G401 (cell line): ENCODE data around the gene PNMA6A. TPM values are rescaled to one million over a fixed set of nuclear protein-coding genes. Genes with fewer than 3 reads are reported as not detected.
"Not testable (repeated sequence)": the region's sequence is repeated elsewhere in the genome, so short reads cannot be mapped to it uniquely, and the experiment has no call there.

Experiments
- DNase-seq: peaks from one replicate; pipeline ENCODE4 v3.0.0-alpha.2; 2015; ENCODE audit warnings: low spot score
- in situ Hi-C: cut with HindIII; loops from 2 replicates; pipeline ENCODE4 v1.10.0; 2016; ENCODE audit warnings: low sequenced_read_pairs, mixed read lengths
- total RNA-seq: library from RNA; depleted of rRNA; stranded (reverse); fragments of >200 nt; shearing (Covaris generic); gene quantifications from 2 replicates; pipeline ENCODE4 v1.2.3, GENCODE V29; 2014; rRNA removed

Gene PNMA6A
- 9.1 and 15.1 TPM in 2 replicates for total RNA-seq

DNA sequence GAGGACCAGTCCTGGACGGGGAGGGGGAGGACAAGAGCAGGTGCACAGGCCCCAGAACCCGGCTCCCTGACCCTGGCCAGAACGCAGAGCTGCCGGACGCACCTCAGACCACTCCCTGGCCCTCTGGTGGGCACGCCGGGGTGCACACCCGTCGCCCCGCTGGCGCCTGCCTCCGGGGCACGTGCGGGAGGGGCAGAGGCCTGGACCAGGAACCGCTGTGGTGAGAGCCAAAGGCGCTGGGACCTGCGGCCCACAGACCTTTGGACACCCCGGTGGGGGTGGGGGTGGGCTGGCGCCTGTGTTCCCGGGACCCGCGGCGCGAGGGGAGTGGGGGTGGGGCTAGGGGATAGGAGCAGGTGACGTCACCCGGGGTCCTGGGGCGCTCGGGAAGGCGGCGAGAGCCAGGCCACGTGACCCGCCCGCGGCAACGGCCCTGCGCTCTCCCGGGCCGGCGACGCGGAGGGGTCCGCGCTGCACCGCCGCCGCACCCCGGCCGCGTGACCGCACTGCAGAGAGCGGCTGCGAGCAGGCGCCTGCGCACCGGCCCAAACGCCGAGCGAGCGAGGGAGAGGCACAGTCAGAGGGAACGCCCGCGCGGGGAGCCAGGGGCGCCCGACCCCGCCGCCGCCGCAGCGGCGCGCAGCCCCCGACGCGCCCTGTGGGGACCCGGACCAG, at the start of gene PNMA6A:
Gene PNMA6A (plus strand): TSS at position 546 of the 675 bp plus-strand sequence. CDS start 609 bp downstream, outside the sequence.
- DNase-seq, in situ Hi-C loops: not testable (repeated sequence)

DNA sequence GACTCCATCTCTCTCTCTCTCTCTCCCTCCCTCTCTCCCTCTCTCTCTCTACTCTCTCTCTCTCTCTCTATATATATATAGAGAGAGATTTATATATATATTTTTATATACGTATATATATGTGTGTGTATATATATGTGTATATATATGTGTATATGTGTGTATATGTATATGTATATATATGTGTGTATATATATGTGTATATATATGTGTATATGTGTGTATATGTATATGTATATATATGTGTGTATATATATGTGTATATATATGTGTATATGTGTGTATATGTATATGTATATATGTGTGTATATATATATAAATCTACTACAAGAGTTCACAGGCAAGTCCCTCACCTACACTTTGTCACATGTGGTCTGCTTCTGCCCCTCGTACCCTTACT, 45.8 kb upstream of the PNMA6A start:
- in situ Hi-C loops, DNase-seq: not testable (repeated sequence)

DNA sequence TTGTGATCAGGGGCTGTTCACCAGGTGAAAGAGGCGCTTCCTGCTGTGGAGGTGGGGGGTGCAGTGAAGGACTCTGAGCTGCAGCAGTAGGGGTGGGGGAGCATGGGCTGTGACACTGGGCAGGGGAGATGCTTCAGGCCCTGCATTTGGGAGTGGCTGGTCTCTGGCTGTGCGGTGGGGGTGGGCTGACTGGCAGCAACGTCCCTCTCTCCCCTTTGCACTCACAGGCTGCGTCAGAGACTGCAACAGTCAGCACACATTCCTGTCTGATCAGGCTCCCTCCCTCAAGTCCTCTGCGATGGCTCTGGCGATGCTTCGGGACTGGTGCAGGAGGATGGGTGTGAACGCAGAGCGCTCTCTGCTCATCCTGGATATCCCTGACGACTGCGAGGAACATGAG, 43.8 kb upstream of the PNMA6A start:
- in situ Hi-C loops, DNase-seq: not testable (repeated sequence)

DNA sequence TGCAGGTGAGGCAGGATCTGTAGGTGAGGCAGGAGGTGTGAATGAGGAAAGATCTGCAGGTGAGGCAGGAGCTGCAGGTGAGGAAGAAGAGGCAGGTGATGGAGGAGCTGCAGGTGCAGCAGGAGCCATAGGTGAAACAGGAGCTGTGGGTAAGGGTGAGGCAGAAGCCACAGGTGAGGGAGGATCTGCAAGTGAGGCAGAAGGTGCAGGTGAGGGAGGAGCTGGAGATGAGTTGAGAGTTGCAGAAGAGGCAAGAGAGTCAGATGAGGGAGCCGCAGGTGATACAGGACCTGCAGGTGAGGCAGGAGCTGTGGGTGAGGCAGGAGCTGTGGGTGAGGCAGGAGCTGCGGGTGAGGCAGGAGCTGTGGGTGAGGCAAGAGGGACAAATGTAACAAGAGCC, 43.1 kb upstream of the PNMA6A start:
- in situ Hi-C loops, result no loop called here
- DNase-seq, result no peak

DNA sequence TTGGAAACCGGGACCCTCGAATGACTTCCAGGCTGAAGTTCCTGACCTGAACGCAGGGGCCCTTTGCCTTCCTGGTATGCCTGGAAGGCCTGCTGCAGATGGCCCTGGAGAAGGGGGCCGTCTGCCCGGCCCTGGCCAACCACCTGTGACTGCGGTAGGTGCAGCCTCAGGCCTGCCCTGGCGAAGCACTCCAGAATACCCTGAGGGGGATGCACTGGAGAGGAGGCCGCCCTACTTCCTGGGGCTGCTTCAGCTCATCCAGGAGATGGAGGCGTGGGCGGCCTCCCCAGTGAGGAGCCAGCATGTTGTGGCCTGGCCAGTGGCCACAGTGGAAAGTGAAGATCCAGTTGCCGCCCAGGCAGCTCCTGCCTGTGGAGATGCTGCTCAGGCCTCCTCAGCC, 42.4 kb upstream of the PNMA6A start:
- DNase-seq, result no peak
- in situ Hi-C loops, result no loop called here

DNA sequence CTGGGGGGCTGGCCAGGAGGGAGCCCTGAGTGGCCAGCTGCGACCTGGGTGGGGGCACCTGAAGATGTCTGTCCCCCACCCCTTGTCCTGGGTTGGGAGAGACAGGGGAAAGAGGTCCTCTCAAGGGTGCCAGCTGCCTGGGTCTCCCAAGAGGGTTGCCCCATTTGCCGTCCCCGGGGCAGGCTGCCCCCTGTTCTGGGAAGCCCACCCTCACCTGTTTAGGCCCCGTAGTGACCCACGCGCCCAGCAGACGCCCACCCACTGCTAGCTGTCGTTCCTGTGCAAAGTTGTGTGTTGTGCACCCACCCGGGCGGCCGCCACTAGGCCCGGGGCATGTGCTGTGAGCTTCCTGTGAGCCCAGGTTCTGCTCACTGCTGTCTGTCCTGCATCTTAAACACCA, 41.5 kb upstream of the PNMA6A start:
- no peak for DNase-seq
- in situ Hi-C loops, result no loop called here

DNA sequence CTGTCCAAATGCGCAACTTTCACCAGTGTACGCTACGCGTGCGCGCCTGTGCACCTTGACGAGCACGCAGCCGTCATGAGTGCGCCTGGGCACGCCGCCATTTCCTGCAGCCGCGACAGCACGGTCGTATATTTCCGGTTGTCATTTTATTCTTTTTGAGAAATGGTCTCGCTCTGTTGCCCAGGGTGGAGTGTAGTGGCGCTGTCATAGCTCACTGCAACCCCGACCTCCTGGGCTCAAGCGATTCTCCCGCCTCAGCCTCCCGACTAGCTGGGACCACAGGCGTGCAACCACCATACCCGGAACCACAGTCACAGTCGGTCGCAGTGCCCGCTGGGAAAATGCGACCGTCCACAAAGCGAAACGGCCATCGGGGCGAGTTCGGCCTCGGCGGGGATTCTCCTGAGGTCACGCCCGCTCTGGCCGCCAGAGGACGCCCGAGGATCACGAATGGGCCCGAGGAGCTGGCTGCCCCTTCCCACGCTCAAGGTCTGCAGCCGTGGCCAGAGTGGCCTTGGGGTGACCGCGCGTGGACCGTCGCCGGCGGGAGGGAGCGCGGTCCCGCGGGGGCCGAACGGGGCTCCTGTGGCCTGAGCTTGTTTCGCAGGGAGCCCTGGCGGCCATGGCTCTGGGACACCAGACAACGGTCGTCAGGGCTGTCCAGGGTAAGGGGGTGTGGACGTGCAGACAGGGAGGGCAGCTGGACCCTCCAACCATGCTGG, 39.7 kb upstream of the PNMA6A start:
- in situ Hi-C loops, result no loop called here

DNA sequence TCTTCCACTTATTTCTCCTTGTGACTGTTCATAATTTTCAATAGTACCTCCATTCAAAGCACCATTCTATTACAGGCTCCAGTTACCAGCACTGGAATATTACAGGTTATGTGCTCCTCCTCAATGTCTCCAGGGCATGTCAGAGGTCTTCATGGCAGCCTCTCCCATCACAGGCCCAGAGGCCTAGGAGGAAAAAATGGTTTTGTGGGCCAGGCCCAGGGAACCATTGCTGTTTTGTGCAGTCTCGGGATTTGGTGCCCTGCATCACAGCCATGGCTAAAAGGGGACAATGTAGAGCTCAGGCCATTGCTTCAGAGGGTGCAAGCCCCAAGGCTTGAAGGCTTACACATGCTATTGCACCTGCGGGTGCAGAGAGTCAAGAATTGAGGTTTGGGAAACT, 23.2 kb upstream of the PNMA6A start:
- no peak for DNase-seq
- in situ Hi-C loops, result no loop called here

More for the DNA sequence above, 39.7 kb upstream of the PNMA6A start:
- peak; percentile 53 for DNase-seq

DNA sequence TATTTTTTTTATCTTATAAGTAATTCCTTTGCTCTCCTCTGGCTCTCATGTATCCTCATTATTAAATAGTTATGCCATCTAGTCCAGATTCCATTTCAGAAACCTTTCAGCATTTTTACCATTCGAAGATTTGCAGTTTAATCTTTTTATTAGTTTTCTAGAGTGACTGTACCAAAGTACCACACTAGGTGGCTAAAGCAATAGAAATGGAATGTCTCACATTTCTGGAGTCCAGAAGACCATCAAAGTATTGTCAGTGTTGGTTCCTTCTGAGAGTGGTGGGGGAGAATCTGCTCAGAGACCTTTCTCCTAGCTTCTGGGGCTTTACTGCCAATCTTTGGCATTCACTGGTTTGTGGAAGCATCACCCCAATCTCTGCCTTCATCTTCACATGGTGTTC, 19.7 kb upstream of the PNMA6A start:
- in situ Hi-C loops, result no loop called here
- no peak for DNase-seq

DNA sequence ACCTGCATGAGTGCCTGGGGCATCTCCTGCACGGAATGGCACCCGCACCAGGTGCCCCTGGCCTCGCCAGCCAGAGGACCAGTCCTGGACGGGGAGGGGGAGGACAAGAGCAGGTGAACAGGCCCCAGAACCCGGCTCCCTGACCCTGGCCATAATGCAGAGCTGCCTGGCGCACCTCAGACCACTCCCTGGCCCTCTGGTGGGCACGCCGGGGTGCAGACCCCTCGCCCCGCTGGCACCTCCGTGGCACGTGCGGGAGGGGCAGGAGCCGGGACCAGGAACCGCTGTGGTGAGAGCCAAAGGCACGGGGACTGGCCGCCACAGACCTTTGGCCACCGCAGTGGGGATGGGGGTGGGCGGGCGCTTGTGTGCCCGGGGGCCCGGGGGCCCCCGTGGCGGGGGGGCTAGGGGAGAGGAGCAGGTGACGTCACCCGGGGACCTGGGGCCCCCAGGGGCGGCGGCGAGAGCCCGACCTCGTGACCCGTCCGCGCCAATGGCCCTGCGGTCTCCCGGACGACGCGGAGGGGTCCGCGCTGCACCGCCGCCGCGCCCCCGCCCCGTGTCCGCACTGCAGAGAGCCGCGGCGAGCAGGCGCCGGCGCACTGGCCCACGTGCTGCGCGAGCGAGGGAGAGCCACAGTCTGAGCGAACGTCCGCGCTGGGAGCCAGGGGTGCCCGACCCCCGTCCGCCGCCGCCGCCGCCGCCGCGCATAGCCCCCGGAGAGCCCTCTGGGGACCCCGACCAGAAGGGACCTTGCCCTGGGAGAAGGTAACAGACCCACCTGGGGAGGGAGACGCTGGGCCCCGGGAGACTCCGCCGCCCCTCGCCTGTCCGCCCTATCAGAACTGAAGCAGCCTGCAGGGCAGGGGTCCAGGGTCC, 16.1 kb upstream of the PNMA6A start, which contains the start of gene PNMA3:
Gene PNMA3 (plus strand): TSS at position 600 of the 879 bp plus-strand sequence. CDS start 586 bp downstream, outside the sequence.
- DNase-seq, result no peak

DNA sequence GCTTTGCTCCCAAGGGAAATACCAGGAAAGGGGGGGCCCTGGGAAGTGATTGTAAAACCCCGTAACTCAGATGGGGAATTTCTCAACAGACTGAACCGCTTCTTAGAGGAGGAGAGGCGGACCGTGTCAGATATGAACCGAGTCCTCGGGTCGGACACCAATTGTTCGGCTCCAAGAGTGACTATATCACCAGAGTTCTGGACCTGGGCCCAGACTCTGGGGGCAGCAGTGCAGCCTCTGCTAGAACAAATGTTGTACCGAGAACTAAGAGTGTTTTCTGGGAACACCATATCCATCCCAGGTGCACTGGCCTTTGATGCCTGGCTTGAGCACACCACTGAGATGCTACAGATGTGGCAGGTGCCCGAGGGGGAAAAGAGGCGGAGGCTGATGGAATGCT, 15.0 kb upstream of the PNMA6A start:
- no peak for DNase-seq
- in situ Hi-C loops, result no loop called here

More for the DNA sequence above, 16.1 kb upstream of the PNMA6A start, which contains the start of gene PNMA3:
- in situ Hi-C loops, result no loop called here

DNA sequence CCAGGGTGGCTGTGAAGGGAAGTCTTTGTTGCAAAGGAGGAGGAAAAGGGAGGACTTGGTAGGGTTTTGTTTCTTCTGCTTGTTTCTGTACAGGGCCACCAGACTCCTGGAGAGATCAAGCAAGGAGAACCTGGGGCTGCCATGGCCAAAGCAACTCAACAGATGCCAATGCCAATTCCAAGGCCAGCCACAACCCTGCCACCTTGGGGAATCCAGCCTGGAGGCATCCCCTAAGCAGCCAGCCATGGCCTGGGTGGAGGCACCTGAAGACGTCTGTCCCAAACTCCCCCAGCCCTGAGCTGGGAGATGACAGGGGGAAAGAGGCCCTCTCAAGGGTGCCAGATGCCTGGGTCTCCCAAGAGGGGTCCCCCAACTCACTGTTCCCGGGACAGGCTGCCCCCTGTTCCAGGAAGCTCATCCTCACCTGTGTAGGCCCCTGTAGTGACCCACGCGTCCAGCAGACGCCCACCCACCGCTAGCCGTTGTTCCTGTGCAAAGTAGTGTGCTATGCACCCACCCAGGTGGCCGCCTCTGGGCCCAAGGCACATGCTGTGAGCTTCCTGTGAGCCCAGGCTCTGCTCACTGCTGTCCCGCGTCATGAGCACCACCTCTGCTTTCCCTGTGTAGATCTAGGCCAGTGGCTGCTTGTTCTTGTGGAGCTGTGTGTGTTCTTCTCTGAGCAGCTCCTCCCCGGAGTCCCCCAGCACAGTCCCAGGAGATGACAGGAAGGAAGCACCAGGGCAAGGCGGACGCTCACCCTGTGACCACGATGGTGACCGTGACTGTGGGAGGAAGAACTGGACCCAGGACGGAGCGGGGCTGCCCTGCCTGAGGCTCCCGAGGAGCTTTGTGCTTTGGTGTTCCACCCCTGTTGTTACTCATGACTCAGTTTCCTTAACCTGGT, 12.8 kb upstream of the PNMA6A start:
- in situ Hi-C loops, result no loop called here
- no peak for DNase-seq

DNA sequence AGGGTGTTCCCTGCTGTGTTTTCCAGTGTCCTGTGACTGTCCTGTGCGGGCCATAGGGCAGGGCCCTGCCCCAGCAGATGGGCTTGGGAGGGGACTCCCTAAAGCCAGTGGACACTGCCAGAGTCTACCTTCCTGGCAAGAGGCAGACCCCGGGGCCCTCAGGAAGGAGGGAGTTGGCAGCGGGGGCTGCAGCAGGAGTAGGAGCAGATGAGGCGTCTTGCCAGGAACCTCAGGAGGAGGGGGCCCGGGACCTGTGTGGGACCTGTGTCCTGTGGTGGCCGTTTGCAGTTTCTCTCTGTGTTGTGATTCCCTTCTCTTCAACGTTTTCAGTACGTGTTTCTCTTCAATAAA, 12.2 kb upstream of the PNMA6A start:
- in situ Hi-C loops, result no loop called here
- no peak for DNase-seq

DNA sequence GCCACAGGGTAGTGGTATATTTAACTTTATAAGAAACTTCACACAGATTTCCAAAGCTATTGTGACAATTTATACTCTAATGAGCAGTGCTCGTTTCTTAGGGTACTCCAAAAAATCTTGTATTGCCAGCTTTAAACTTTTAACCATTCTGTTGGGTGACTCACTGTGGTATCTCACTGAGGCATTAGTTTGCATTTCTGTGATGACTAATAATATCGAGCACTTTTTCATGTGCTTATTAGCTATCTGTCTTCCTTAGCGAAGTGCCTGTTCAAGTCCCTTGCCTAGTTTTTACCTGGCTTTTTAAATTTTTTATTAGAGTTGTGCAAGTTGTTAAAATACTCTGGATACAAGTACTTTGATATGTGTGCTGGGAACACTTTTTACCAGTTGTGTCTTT, 10.5 kb upstream of the PNMA6A start:
- in situ Hi-C loops, result no loop called here
- no peak for DNase-seq

DNA sequence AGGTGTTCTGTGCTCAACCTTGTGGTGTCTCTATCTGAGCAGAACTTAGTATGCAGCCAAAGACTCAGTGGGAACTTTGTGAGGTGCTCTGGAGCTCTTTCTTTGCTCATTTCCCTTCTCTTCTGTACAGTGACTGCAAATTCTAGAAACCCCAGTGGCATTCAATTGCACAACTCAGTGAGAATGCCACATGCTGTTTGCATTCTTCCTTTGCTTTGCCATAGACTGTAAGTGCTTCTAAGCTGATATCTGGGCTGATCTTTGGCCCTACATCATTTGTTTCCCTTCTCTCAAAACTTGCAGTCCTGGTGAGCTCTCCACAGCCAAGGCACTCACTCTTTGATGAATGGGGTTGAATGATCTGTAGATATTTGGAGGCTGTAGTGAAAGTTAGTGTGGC, 8.9 kb upstream of the PNMA6A start:
- no peak for DNase-seq
- in situ Hi-C loops, result no loop called here

DNA sequence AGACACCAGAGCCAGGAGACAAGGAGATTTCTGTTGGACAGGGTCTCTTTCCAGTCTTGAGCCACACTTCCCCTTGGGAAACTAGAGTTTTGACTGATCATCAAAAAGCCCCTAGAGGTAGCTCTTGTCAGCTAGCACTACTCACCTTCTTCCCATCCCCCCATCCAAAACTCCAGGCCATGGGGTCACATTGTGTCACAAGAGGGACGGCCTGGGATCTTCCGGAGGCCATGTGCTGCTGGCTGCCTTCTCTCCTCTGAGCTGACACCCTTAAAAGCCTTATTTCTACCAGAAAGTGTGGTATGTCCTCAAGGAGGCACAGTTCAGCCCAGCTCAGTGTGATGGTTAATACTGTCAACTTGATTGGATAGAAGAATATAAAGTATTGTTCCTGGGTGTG, 8.2 kb upstream of the PNMA6A start:
- no peak for DNase-seq
- in situ Hi-C loops, result no loop called here

DNA sequence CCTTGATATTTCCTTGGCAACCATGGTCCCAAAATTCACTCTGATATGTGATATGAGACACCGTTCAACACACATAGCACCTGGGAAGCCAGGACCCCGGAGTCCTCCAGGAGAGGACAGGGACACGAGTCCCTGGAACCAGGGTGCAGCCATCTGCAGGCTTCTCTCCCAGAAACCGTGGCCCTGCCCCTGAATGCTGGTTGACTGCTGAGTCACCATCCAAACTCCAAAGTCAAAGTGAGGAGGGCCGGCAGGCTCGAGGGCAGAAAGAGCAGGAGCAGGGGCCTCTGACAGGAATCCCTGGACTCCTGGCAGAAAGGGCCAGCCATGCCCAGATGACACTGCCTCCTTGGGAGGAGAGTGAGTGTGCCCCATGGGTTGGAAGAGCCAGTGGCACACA, 6.9 kb upstream of the PNMA6A start:
- in situ Hi-C loops, result no loop called here
- no peak for DNase-seq

DNA sequence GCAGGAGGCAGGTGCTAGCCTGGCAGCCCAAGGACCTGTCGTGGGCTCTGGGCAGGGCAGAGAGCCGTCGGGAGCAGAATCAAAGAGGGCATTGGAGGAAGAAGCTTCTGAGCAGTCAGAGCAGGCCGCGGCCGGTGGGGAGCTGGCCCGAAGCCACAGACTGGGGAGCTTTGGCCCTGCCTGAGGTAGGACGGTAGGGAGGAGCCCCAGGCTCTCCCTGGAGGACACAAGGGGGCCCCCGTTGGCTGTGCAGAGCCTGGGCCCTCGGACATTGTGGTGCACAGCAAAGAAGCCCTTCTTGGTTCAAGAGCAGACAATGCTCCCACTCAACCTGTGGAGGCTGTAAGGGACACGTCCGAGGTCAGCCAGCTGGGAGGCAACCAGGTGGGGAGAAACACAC, 5.9 kb upstream of the PNMA6A start:
- in situ Hi-C loops, DNase-seq: not testable (repeated sequence)

DNA sequence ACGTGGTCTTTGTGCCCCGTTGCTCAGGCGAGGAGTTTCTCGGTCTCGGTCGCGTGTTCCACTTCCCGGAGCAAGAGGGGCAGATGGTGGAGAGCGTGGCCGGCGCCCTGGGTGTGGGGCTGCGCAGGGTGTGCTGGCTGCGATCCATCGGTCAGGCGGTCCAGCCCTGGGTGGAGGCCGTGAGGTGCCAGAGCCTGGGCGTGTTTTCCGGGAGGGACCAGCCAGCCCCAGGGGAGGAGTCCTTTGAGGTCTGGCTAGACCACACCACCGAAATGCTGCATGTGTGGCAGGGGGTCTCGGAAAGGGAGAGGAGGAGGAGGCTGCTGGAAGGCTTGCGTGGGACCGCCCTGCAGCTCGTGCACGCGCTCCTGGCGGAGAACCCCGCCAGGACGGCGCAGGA, 1.1 kb downstream of the PNMA6A start:
- in situ Hi-C loops, DNase-seq: not testable (repeated sequence)
